Testis (tissue), 2 donors: ENCODE measurements around the gene DNM3.

Experiments used
- POLR2A ChIP-seq: fragments of 450-650 bp; IDR thresholded peaks from one replicate; pipeline ENCODE4 v1.6.1; 2017; ENCODE audit warnings: antibody characterized with exemption, mild to moderate bottlenecking, moderate library complexity
- TF ChIP-seq, protein P1 (sequence below), 3 experiments: fragments of 450-650 bp in 2 of 3; fragments of 200-600 bp in 1 of 3; sonication (generic) in 1 of 3; IDR thresholded peaks; one replicate each; pipeline ENCODE4 v1.5.1; 2016 to 2019; ENCODE audit warnings: antibody characterized with exemption in 3 of 3, mild to moderate bottlenecking in 2 of 3, moderate library complexity in 1 of 3

- TF ChIP-seq, protein P1, sequence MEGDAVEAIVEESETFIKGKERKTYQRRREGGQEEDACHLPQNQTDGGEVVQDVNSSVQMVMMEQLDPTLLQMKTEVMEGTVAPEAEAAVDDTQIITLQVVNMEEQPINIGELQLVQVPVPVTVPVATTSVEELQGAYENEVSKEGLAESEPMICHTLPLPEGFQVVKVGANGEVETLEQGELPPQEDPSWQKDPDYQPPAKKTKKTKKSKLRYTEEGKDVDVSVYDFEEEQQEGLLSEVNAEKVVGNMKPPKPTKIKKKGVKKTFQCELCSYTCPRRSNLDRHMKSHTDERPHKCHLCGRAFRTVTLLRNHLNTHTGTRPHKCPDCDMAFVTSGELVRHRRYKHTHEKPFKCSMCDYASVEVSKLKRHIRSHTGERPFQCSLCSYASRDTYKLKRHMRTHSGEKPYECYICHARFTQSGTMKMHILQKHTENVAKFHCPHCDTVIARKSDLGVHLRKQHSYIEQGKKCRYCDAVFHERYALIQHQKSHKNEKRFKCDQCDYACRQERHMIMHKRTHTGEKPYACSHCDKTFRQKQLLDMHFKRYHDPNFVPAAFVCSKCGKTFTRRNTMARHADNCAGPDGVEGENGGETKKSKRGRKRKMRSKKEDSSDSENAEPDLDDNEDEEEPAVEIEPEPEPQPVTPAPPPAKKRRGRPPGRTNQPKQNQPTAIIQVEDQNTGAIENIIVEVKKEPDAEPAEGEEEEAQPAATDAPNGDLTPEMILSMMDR (IDR thresholded peaks at IDR 0.05) = no peak
- no peak for TF ChIP-seq POLR2A
Observed at GRCh38 chr1:171883849-171884248, 42.6 kb downstream of the DNM3 start.
